Globus pallidus (tissue), 1 donor: ENCODE results near the gene SF3B6.
"Not testable (repeated sequence)": the region's sequence is repeated elsewhere in the genome, so short reads cannot be mapped to it uniquely, and the experiment has no call there.

Source experiments
- DNase-seq: peaks from one replicate; pipeline ENCODE4 v3.0.0-alpha.2; 2015; ENCODE audit warnings: low spot score

The SF3B6 gene

DNA sequence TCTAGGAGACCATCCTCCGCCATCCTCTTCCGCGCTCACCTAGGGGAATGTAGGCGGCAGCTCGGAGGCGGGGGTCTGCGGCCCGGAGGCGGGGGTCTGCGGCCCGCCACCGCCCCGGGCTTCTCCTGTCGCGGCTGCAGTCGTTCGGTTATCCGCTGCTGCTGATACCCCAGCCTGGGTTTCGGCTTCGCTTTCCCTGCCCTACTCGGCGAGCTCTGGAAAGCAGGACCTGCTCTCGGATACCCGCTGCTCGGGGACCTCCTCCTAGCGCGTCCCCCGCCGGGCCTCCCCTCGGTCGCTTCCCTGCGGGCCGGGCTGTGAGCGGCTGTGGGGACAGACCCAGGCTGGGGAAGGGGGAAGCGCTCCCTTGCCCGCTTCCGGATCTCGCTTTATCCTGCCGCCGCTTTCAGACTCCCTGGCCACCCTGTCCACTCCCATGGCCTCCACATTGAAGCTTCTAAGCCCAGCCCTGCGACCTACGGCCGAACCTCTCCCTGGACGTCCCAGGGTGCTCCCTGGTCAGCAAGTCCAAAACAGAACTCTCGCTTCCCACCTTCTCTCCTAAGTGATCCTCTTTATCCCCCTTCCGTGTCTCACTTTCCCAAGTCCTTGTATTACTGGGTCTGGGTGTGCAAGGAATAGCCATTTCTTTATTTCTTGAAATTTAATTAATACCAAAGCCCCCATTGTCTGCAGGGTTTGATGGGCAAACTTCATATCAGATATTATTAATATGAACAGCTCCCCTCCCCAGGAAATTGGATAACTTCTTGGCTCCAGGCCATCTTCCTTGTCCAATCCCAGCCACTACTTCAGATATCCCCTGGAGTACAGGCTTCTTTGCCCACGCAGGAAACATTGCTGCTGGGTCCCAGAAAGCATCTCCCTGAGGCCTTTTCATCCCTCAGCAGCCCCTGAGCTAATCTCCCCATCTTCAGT, 25.8 kb downstream of the SF3B6 start:
- no peak for DNase-seq

DNA sequence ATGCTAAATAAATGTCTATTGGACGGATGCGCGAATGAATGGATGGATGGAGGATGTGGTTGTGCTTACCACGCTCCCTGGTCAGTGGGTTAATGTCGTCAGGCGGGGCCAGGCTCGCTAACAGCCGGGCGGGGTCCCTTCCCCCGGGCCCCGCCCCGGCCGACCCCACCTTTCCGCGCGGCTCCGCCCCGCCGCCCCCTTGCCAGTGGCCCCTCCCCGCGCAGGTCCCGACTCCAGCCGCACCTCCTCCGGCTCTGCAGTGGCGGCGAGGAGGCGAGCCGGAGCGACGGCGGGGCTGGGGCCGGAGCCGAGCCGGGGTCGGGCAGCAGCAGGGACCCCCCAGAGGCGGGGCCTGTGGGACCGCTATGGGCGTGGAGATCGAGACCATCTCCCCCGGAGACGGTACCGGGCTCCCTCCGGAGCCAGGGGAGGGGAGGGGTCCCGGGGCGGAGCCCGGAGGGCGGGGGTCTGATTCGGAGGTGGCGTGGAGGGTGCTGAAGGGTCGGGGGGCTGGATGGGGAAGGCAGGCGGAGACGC, 26.6 kb downstream of the SF3B6 start, which contains the start of gene FKBP1B:
Gene FKBP1B, plus strand, starts transcription at position 257 of the 537 bp plus-strand sequence. Its CDS starts 109 bp downstream, at position 366.
- no peak for DNase-seq

DNA sequence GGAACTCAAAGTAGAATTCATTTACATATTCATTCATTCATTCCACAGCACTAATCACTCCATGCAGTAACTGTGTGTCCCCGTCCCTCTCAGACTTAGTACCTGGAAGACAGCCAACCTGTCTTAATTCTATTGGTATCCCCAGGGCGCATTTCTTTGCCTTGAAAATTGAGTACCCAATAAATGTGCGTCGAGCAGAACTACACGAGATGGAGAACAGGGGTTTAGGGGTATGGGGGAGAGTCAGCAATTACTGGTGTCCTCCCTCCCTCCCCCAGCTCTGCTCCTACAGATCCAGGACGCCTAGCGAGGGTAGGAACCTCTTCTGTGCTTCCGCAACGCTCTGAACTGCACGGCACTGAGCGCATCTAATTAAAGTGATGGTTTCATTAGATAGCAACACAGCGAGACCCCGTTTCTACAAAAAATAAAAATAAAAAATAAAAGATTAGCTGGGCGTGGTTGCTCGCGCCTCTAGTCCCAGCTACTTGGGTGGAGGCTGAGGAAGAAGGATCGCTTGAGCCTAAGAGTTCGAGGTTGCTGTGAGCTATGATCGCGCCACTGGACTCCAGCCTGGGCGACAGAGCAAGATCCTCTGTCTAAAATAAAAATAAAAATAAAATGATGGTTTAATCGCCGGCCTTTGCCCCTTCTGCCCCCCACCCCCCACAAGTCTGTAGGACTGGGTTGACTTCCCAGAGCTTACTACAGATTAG, 27.2 kb downstream of the SF3B6 start:
- no peak for DNase-seq

DNA sequence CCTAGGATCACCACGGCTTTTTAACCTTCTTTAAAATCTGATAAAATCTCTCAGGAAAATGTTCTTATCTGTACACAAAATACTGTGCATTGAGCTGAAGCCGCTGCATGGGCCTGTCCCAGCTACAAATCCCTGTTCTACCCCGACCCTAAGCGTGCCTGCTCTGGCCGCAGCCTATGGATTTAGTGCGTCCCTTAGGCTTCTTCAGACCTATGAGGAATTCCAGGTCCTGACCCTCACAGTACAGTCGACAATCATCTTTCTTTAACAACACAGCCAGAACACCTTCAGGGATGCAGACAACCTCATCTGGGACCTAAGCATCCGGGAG, 28.5 kb downstream of the SF3B6 start:
- no peak for DNase-seq

DNA sequence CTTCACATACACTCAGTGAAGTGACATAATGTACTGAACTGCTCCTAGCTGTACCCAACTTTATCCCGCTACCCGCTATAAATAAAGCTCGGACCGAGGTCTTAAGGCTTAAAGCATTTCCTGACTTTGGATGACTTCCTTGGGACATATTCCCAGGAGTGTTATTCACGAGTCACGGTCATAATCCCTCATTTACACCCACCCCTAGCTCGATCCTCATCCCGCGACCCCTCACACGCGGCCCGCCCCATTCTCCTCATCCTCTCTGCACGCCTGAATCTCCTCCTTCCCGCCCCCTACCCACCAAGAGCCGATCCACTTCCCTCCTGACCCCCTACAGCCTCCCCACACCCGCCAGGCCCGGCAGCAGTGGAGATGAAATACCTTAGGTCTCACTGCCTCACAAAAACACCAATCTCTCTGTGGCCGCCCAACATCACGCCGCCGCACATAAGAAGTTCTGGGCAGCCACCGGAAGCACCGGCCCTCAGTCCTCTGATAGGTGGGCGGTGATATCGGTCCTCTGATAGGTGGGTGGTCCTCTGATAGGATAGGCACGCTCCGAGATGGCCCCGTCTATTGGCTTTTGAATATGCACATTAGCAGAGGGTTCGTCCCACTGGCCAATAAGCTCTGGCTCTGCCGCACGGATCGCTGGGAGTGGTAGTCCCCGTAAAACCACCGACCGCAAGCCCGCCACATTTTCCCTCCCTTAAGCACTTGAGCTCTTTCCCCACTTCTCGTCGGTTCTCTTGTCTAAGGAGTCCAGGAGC, 29.0 kb downstream of the SF3B6 start, which contains the start of gene WDCP:
Gene WDCP, minus strand, starts transcription at position 462 of the 773 bp plus-strand sequence. CDS start 7,897 bp downstream, outside the sequence.
- DNase-seq = peak; percentile 99

DNA sequence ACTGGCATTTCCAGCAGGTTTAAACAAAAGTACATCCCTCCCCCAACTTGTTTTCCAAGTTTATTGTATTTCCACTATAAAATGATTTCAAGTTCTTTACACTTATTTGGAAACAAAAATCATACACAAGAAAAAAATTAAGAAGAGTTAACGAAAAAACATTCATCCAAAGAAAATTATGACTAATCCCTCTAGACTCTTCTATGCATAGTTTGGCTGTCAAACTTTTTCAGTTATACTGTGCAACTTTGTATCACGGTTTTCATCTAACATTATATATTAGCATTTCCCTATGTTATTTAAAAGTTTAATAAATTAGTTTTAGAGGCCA, 29.6 kb downstream of the SF3B6 start:
- no peak for DNase-seq

DNA sequence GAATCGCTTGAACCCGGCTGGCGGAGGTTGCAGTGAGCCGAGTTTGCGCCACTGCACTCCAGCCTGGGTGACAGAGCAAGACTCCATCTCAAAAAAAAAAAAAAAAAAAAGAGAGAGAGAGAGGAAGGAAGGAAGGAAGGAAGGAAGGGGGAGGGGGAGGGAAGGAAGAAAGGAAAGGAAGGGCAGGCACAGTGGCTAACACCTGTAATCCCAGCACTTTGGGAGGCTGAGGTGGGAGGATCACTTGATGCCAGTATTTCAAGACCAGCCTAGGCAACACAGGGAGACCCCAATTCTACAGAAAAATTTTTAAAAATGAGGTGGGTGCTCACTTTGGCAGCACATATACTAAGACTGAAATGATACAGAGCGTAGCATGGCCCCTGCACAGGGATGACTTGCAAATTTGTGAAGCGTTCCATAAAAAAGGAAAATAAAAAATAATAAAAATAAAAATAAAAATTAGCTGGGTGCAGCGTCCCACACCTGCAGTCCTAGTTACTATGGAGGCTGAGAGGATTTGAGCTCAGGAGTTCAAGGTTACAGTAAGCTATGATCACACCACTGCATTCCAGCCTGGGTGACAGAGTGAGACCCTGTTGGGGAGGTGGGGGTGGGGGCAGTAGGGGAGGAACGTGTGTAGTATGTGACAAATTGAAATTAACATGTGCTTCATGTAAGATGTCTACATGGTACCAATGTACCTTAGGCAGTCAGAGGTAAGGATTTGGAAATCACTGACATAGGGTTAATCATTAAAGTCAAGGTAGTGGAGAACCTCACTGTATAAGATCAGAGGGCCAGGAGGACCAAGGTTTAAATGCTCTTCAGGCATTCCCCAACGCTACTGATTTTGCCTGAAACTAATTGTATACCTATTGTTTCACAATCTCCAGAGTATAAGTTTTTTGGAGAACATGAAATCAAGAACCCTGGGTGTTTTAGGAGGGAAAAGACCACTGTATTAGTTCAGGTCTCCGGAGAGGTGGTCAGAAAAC, 30.3 kb downstream of the SF3B6 start:
- DNase-seq = no peak

DNA sequence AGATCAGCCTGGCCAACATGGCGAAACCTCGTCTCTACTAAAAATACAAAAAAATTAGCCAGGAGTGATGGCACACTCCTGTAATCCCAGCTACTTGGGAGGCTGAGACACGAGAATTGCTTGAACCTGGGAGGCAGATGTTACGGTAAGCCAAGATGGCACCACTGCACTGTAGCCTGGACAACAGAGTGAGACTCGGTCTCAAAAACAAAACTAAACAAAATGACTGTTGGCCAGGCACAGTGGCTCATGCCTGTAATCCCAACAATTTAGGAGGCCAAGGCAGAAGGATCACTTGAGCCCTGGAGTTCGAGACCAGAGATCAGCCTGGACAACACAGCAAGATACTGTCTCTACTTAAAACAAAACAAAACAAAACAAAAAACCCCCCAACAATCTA, 33.0 kb downstream of the SF3B6 start:
- not testable (repeated sequence) for DNase-seq

DNA sequence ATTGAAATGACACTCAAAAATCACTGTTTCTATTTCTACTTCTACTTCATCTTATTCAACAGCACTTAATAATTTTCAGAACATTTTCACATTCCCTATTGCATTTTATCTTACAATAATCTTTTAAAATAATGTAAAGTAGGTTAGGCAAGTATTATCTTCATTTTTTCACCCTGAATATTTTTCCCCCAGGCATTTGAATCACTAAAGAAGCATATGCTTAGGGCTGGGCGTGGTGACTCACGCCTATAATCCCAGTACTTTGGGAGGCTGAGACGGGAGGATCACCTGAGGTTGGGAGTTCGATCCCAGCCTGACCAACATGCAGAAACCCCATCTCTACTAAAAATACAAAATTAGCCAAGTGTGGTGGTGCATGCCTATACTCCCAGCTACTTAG, 35.6 kb downstream of the SF3B6 start:
- no peak for DNase-seq

DNA sequence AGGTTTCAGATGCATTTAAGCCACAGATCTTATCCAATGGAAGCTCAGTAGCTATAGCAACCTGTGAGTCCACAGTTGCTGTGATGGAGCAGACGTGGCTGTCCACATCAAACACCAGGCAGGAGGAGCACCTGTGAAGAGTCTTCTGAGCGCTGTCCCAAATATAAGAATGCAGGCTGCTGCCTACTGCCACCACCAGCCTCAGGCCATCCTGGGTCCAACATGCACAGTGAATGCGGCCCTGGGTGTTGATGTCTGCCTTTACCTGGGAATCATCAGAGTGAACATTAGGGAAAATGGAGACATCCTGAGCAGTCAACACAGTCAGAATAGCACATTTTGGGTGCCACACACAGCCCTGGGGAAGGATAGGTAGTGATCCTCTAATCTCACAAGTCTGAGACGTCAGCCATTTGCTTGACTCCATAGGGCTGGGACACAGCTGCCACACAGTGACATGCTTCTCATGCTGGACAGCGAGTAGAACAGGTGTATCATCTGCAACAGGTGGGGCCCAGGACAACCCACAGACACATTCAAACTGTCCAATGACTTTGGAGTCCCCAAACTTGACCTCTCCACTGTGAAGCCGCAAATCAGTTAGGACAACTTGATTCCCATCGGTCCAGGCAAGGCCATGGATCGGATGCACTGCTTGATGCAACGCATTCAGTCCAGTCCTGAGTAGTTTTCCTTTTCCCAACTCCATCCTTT, 37.2 kb downstream of the SF3B6 start:
- DNase-seq = no peak

DNA sequence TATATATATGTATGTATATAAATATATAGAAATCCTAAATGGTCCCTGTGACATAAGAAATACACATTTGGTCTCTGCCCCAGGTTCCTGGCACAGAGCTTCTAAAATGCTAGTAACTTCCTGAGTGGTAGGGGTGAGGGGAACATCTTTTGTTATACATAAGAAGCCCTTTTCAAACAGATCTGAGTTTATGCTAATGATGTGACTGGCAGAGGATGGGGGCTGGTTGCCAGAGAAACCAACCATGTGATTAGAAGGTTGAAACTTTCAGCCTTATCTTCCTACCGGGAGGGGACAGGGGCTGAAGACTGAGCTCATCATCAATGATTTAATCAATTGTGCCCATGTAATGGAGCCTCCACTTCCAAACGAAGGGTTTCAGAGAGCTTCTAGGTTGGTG, 49.9 kb downstream of the SF3B6 start:
- DNase-seq = no peak

DNA sequence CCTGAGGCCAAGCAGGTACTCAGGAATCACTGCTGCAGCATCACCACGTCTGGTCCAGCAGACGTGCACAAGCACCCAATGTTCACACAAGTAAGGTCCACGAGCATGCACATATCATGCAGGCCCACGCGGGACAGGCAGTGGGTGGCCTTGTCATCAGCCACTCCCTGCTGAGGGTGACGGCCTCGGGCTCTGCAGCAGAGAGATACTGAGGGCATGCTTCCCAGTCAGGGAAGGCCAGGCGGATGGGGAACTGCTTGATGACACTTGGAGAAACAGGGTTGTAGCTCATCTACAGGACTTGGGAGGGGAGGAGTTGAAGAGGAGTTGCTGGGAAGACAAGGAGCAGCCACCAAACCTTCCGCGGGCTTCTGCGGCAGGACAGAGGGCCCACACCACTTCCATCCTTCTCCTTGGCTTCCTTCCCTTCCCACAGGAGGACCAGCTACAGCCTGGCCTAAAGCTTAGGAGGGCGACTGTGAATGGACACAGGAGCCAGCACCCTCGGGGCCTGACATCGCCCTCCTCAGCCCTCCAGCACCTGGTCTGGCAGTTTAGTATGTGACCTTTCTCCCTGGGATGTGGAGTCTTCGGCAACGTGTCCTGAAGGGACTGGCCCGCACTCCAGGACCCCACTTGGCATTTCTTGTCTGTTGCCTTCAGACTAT, 51.0 kb downstream of the SF3B6 start:
- DNase-seq = no peak

DNA sequence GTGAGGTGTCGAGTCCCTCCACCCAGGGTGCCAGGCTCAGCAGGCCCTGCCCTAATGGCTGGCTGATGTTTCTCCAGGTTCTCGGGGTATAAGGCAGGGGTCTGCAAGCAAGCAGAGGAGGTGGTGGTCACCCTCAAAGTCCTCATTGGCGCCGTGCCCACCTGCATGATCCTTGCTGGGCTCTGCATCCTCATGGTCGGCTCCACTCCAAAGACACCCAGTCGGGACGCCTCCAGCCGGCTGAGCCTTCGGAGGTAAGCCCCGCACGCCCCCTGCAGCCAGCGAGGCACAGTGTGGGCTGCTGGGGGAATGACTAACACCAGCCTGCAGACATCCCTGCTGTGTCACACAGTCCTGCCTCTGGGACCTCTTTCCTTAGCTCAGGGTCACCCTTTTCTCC, 52.1 kb downstream of the SF3B6 start:
- no peak for DNase-seq

DNA sequence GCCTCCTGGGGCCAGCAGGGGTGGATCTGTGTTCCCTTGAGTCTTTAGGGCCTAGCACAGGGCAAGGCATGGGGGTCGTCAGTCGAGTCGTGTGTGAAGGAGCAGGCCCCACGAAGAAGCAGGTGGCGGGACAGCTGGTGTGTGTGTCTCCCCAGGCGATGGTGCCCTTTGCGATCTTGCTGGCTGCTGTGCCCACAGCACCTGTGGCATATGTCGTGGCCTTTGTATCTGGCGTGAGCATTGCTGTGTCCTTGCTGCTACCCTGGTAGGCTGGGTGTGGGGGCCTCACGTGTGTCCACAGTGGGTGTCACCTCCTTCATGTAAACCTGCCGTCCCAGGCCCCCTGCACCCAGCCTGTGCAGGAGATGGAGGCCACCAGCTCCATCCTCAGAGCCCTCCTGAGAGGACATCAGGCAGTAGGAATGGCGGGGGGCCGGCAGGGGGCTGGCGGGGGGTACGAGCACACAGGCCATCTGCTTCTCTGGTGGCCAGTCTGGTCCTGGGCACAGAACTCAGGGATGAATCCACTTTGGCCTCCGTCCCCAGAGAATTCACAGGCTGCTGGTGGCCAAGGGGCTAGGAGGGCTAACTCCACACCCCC, 53.1 kb downstream of the SF3B6 start:
- DNase-seq = no peak

DNA sequence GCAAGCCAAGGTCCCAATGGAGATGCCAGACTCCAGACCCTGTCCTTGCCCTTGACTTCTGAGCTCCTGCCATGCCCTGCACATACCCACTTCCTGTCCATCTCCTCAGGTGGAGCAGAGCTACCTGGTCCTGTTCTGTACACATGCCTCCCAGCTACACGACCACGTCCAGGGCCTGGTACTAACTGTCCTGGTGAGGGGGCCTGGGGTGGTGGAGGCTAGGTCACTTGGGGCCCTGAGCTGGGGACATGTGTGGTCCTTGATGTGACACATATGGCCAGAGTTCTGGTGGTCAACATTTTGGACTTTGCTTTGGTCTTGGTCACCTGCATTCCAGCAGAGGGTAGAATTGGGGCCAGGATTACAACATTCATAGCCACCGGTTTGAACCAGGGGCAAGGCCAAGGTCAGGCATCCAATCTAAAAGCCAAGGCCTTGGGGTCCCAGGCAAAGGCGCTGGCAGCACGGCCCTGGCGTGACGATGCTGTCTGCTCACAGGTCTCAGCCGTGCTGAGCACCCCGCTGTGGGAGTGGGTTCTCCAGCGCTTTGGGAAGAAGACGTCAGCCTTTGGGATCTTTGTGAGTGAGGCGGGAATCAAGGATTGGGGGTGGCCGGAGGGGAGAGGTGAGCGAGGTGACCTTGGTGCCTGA, 53.7 kb downstream of the SF3B6 start:
- no peak for DNase-seq

DNA sequence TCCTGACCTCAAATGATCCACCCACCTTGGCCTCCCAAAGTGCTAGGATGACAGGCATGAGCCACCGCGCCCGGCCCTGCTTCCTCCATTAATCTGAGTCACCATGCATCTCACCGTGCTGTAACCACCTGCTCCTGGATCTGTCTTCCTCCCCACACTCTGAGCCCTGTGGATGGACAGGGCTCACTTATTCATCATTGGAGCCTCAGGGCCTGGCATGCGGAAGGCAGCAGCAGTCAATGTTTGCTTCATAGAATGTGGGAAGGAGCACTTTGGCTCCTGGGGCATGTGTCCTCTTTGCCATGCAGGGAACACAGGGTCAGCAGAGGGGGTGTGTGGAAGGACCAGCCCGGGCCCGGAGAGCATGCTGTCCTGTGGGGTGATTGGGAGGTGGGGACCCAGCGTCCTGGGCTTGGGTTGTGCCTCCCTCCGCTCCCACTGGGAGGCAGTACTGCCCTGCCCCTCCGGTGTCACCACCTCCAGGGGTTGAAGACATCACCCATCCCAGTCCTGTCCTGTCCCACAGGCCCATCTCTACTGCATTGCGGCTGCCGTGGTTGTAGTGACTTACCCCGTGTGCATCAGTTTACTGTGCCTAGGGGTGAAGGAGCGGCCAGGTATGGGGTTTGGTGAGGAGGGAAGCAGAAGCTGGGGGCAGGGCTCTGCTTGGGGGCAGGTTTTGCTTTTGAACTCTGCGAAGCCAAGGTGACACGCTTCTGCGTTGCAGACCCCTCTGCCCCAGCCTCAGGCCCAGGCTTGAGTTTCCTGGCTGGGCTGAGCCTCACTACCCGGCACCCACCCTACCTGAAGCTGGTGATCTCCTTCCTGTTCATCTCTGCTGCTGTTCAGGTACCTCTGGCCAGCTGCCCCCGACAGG, 54.8 kb downstream of the SF3B6 start:
- no peak for DNase-seq

DNA sequence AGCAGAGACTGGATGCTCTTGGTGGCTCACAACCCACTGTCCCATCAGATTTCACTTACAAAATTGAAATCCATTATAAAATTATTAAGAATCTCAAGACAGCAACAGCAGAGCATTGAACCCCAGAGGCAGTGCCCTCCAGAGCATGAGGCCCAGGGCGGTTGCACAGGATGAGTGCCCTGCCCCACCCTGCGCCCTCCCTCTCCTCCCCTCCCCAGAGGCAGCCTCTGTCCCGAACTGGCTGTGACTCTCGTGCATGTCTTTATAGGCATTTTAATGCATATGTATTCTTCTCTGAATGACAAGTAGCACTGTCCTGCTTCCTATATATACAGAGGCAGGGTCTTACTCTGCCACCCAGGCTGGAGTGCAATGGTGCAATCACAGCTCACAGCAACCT, 55.9 kb downstream of the SF3B6 start:
- DNase-seq = no peak

DNA sequence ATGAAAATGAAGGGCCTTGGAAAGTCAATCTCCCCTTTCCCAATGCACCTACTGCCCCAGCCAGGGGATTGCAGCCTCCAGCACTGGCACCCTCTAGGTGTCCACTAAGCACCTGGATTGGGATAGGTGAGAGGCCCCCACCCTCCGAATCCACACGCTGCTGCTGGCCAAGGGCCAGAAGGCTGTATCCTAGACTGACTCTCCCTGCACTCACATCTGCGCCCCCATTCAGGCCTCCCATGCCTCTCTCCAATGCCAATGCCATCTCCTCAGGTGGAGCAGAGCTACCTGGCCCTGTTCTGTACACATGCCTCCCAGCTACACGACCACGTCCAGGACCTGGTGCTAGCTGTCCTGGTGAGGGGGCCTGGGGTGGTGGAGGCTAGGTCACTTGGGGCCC, 56.4 kb downstream of the SF3B6 start:
- no peak for DNase-seq
